Measurements from ENCODE around the gene STX10. TPM values are rescaled to one million over a fixed set of nuclear protein-coding genes. Genes with fewer than 3 reads are reported as not detected.

STX10 gene
- total RNA-seq, 2 donors from 2014 or later: 76.4 to 91.3 TPM

GRCh38 chr19:13097463-13098258, 52.5 kb downstream of the STX10 start:
- no peak overlapping the region for H3K27ac Mint-ChIP-seq
- H3K27me3 Mint-ChIP-seq: peaks cover 14% of the 10 kb centered on the region
- peaks cover 25% of the 10 kb centered on the region for H3K4me1 Mint-ChIP-seq
- H3K36me3 Mint-ChIP-seq (ENCODE audit: low read depth): peaks cover 8% of the 10 kb centered on the region
- H3K4me3 Mint-ChIP-seq: peak overlapping the region; percentile 67
- H3K9me3 Mint-ChIP-seq: no peaks in the 10 kb centered on the region
- no peak for ATAC-seq (replicated peaks)

GRCh38 chr19:13097033-13097462, 53.1 kb downstream of the STX10 start:
- no peak for ATAC-seq (replicated peaks)
- Mint-ChIP-seq H3K4me1 (peaks cover 25% of the 10 kb centered on the region), H3K9me3 (no peaks in the 10 kb centered on the region), H3K4me3 (peak overlapping the region; percentile 47), H3K27me3 (peaks cover 14% of the 10 kb centered on the region), H3K36me3 (ENCODE audit: low read depth) (peaks cover 8% of the 10 kb centered on the region), H3K27ac (no peak overlapping the region)

- Mint-ChIP-seq H3K4me3 (peak overlapping the region; percentile 56), H3K27ac (no peak overlapping the region), H3K27me3 (peaks cover 14% of the 10 kb centered on the region), H3K9me3 (no peaks in the 10 kb centered on the region), H3K36me3 (ENCODE audit: low read depth) (peaks cover 8% of the 10 kb centered on the region), H3K4me1 (peaks cover 20% of the 10 kb centered on the region)
- no peak for ATAC-seq (replicated peaks)
Measured at GRCh38 chr19:13095934-13096927, 53.9 kb downstream of the STX10 start.

GRCh38 chr19:13095393-13095784, 54.8 kb downstream of the STX10 start:
- ATAC-seq (replicated peaks): no peak
- peak overlapping the region; percentile 56 for H3K4me3 Mint-ChIP-seq
- H3K27ac Mint-ChIP-seq: no peak overlapping the region
- H3K4me1 Mint-ChIP-seq: peaks cover 19% of the 10 kb centered on the region
- H3K27me3 Mint-ChIP-seq: peaks cover 14% of the 10 kb centered on the region
- H3K36me3 Mint-ChIP-seq (ENCODE audit: low read depth): peaks cover 8% of the 10 kb centered on the region
- no peaks in the 10 kb centered on the region for H3K9me3 Mint-ChIP-seq

- no peaks in the 10 kb centered on the region for H3K9me3 Mint-ChIP-seq
- H3K4me1 Mint-ChIP-seq: peaks cover 14% of the 10 kb centered on the region
Measured at GRCh38 chr19:13094771-13095392, 55.3 kb downstream of the STX10 start.

GRCh38 chr19:13094106-13094504, 56.1 kb downstream of the STX10 start:
- H3K36me3 Mint-ChIP-seq (ENCODE audit: low read depth): no peaks in the 10 kb centered on the region
- H3K4me1 Mint-ChIP-seq: peaks cover 11% of the 10 kb centered on the region
- no peak overlapping the region for H3K27ac Mint-ChIP-seq
- H3K9me3 Mint-ChIP-seq: no peaks in the 10 kb centered on the region
- peaks cover 14% of the 10 kb centered on the region for H3K27me3 Mint-ChIP-seq
- no peak overlapping the region for H3K4me3 Mint-ChIP-seq
- no peak for ATAC-seq (replicated peaks)

More at GRCh38 chr19:13094771-13095392, 55.3 kb downstream of the STX10 start:
- H3K27ac Mint-ChIP-seq: no peak overlapping the region
- peak overlapping the region; percentile 56 for H3K4me3 Mint-ChIP-seq
- H3K27me3 Mint-ChIP-seq: peaks cover 14% of the 10 kb centered on the region
- no peak for ATAC-seq (replicated peaks)
- H3K36me3 Mint-ChIP-seq (ENCODE audit: low read depth): peaks cover 3% of the 10 kb centered on the region

Other genes with a start within 250 kb of the STX10 start
- 1 to 10 TPM; 1.6 to 6.2 TPM for gene SYCE2, start 231.1 kb downstream of the STX10 start, total RNA-seq
- gene FARSA, start 216.7 kb downstream of the STX10 start, total RNA-seq: 100 to 1,000 TPM in 1 of 2 donors, 10 to 100 TPM in 1; 87.9 to 130 TPM
- 100 to 1,000 TPM; 502 to 770 TPM for gene CALR, start 211.8 kb downstream of the STX10 start, total RNA-seq
- gene RAD23A, start 204.5 kb downstream of the STX10 start, total RNA-seq: 100 to 1,000 TPM; 129 to 156 TPM
- gene GADD45GIP1, start 193.2 kb downstream of the STX10 start, total RNA-seq: 10 to 100 TPM; 17.0 to 27.9 TPM
- under 1 TPM; 0.30 to 0.40 TPM for gene DAND5, start 180.8 kb downstream of the STX10 start, total RNA-seq
- gene NFIX, start 154.9 kb downstream of the STX10 start, total RNA-seq: 1 to 10 TPM in 1 of 2 donors, under 1 TPM in 1; 0.43 to 1.1 TPM
- 1 to 10 TPM; 1.1 to 1.6 TPM for gene LYL1, start 47.5 kb downstream of the STX10 start, total RNA-seq
- 10 to 100 TPM; 66.4 to 83.2 TPM for gene TRMT1, start 33.6 kb downstream of the STX10 start, total RNA-seq
- gene NACC1, start 32.1 kb downstream of the STX10 start, total RNA-seq: 10 to 100 TPM; 70.8 to 80.6 TPM
- 100 to 1,000 TPM in 1 of 2 donors, 10 to 100 TPM in 1; 85.9 to 140 TPM for gene IER2, start within 50 bp of the STX10 start, total RNA-seq

Measured in activated T-helper 17 cell treated with anti-CD3 and anti-CD28 coated beads, Interleukin-2, amount 50 U/mL, for 72 hours (primary cell).